Sigmoid colon (tissue), 7 donors: Measurements from ENCODE around the gene CHKA. TPM values are rescaled to one million over a fixed set of nuclear protein-coding genes. Genes with fewer than 3 reads are reported as not detected.
A peak's percentile ranks its signal among the peaks of the same experiment; 100 is the strongest.

Source experiments
- DNase-seq: peaks from one replicate; pipeline ENCODE4 v3.0.0-alpha.2; 2019
- H3K27ac ChIP-seq, 4 donors: fragments of 200-600 bp; sonication (generic); one replicate each; pipeline ENCODE4 v1.5.1; 2016 to 2019; ENCODE audit warnings: mild to moderate bottlenecking in 1 of 4
- H3K27me3 ChIP-seq, 3 donors: fragments of 200-600 bp; sonication (generic); one replicate each; pipeline ENCODE4 v1.5.1; 2019; ENCODE audit warnings: mild to moderate bottlenecking in 1 of 3
- H3K36me3 ChIP-seq, 4 donors: fragments of 200-600 bp; sonication (generic); one replicate each; pipeline ENCODE4 v1.5.1; 2016 to 2019
- H3K4me1 ChIP-seq, 4 donors: fragments of 200-600 bp; sonication (generic); one replicate each; pipeline ENCODE4 v1.5.1; 2017 to 2019
- H3K4me3 ChIP-seq, 4 donors: fragments of 200-600 bp; sonication (generic); one replicate each; pipeline ENCODE4 v1.5.1; 2017 to 2019; ENCODE audit warnings: mild to moderate bottlenecking in 2 of 4, moderate library complexity in 1 of 4
- H3K9me3 ChIP-seq, 4 donors: fragments of 200-600 bp in 3 of 4; sonication (generic) in 3 of 4; one replicate each; pipeline versions ENCODE4 v1.5.1 to v1.6.1; 2013 to 2019
- EP300 ChIP-seq, 4 donors: sonication (generic); formaldehyde crosslinking; IDR thresholded peaks; one replicate each; pipeline ENCODE4 v1.6.1; 2017; ENCODE audit warnings: antibody characterized with exemption in 4 of 4
- POLR2A ChIP-seq, 2 donors: fragments of 450-650 bp; IDR thresholded peaks; one replicate each; pipeline ENCODE4 v1.6.1; 2016; ENCODE audit warnings: antibody characterized with exemption in 2 of 2, mild to moderate bottlenecking in 2 of 2, moderate library complexity in 2 of 2
- POLR2AphosphoS5 ChIP-seq, 4 donors: sonication (generic); formaldehyde crosslinking; IDR thresholded peaks; one replicate each; pipeline ENCODE4 v1.6.1; 2017; ENCODE audit warnings: antibody characterized with exemption in 4 of 4
- WGBS, 2 donors: extraction: QIAGEN DNeasy Blood & Tissue Kit; methylation state at CpG; one replicate each; pipeline ENCODE4 v1.1.7; 2013; 5-methylcytosine and 5-hydroxymethylcytosine counted together
- intact Hi-C: fragments of 100-400 bp; cut with DNase I; formaldehyde crosslinking; loops from one replicate; pipeline ENCODE4 v1.15.1; 2023
- polyA plus RNA-seq, 3 donors: library from polyadenylated mRNA; stranded (reverse); fragments of 200-250 nt; gene quantifications; one replicate each; pipeline ENCODE4 v1.2.3, GENCODE V29; 2013
- small RNA-seq, 3 donors: library from RNA; depleted of rRNA; stranded (forward); fragments of <200 nt; gene quantifications; one replicate each; pipeline ENCODE3, GENCODE V24; 2016
- total RNA-seq, 4 donors: library from RNA; depleted of rRNA; stranded (reverse); fragments of >200 nt; gene quantifications; one replicate each; pipeline ENCODE4 v1.1.0, GENCODE V29; 2016
- TF ChIP-seq, protein P1 (sequence below), 4 experiments: fragments of 450-650 bp in 3 of 4; fragments of 200-600 bp in 1 of 4; IDR thresholded peaks; one replicate each; pipeline ENCODE4 v1.5.1; 2016 to 2019; ENCODE audit warnings: antibody characterized with exemption in 4 of 4, mild to moderate bottlenecking in 3 of 4, moderate library complexity in 2 of 4
- donor health status: healthy with polysubstance abuse.
- donor health status: Bipolar disorder and iron deficiency.
- donor health status: healthy.

CHKA gene
- total and polyA plus RNA-seq, 7 donors, result 16.4 to 41.0 (median 27.0) TPM

- H3K36me3 ChIP-seq, result no peaks in the 10 kb centered on the region
- TF ChIP-seq, protein P1, sequence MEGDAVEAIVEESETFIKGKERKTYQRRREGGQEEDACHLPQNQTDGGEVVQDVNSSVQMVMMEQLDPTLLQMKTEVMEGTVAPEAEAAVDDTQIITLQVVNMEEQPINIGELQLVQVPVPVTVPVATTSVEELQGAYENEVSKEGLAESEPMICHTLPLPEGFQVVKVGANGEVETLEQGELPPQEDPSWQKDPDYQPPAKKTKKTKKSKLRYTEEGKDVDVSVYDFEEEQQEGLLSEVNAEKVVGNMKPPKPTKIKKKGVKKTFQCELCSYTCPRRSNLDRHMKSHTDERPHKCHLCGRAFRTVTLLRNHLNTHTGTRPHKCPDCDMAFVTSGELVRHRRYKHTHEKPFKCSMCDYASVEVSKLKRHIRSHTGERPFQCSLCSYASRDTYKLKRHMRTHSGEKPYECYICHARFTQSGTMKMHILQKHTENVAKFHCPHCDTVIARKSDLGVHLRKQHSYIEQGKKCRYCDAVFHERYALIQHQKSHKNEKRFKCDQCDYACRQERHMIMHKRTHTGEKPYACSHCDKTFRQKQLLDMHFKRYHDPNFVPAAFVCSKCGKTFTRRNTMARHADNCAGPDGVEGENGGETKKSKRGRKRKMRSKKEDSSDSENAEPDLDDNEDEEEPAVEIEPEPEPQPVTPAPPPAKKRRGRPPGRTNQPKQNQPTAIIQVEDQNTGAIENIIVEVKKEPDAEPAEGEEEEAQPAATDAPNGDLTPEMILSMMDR (IDR thresholded peaks at IDR 0.05), result no peak
- no peak for TF ChIP-seq POLR2AphosphoS5 (IDR thresholded peaks at IDR 0.05)
- no peak for TF ChIP-seq EP300 (IDR thresholded peaks at IDR 0.05)
- TF ChIP-seq POLR2A (IDR thresholded peaks at IDR 0.05), result no peak
- H3K4me3 ChIP-seq, result peak overlapping the region; percentile 39 to 81 (median 68)
- peak overlapping the region; percentile 56 to 79 (median 76) for H3K27ac ChIP-seq
- H3K27me3 ChIP-seq, result no peaks in the 10 kb centered on the region
- 8 to 10% methylated on average over 86 of the region's 86 CpGs for WGBS, 2 donors
- intact Hi-C loops, result loop anchor here (10.0 kb wide), 1 partner anchor 202 kb away; no protein-coding TSS in a partner anchor
- H3K9me3 ChIP-seq, result no peaks in the 10 kb centered on the region
- no peak for DNase-seq
- peaks cover 0 to 18% (median 12%) of the 10 kb centered on the region in 4 donors for H3K4me1 ChIP-seq
These were observed 118.0 kb downstream of the CHKA start for GRCh38 chr11:68002938-68003845.

Small RNA genes lying within 50 kb of the gene (small RNA-seq; reads per million reads assigned to genes)
- 0 reads per million in 3 donors for gene MIR6753

Other genes starting within 250 kb of the CHKA start
- gene UNC93B1, start 117.3 kb downstream of the CHKA start, total RNA-seq, result 10 to 100 TPM; 24.7 to 27.6 (median 25.6) TPM
- 10 to 100 TPM; 11.4 to 52.7 (median 11.6) TPM for gene UNC93B1, start 117.3 kb downstream of the CHKA start, polyA plus RNA-seq
- gene ALDH3B1, start 111.1 kb downstream of the CHKA start, total RNA-seq, result 10 to 100 TPM in 3 of 4 donors, 1 to 10 TPM in 1; 9.4 to 14.7 (median 11.7) TPM
- 10 to 100 TPM in 1 of 3 donors, 1 to 10 TPM in 2; 6.2 to 11.0 (median 7.8) TPM for gene ALDH3B1, start 111.1 kb downstream of the CHKA start, polyA plus RNA-seq
- 100 to 1,000 TPM; 174 to 255 (median 212) TPM for gene NDUFS8, start 90.7 kb downstream of the CHKA start, total RNA-seq
- 100 to 1,000 TPM; 149 to 168 (median 164) TPM for gene NDUFS8, start 90.7 kb downstream of the CHKA start, polyA plus RNA-seq
- 100 to 1,000 TPM in 1 of 4 donors, 10 to 100 TPM in 3; 69.9 to 147 (median 81.9) TPM for gene TCIRG1, start 82.4 kb downstream of the CHKA start, total RNA-seq
- 100 to 1,000 TPM in 1 of 3 donors, 10 to 100 TPM in 2; 15.0 to 276 (median 23.6) TPM for gene TCIRG1, start 82.4 kb downstream of the CHKA start, polyA plus RNA-seq
- gene KMT5B, start 91.9 kb upstream of the CHKA start, total RNA-seq, result 10 to 100 TPM; 38.7 to 45.7 (median 39.1) TPM
- gene KMT5B, start 91.9 kb upstream of the CHKA start, polyA plus RNA-seq, result 10 to 100 TPM; 20.8 to 21.4 (median 21.0) TPM
- gene C11orf24, start 150.6 kb upstream of the CHKA start, total RNA-seq, result 10 to 100 TPM; 13.7 to 25.4 (median 21.9) TPM
- 10 to 100 TPM; 37.8 to 70.3 (median 40.6) TPM for gene C11orf24, start 150.6 kb upstream of the CHKA start, polyA plus RNA-seq
- gene LRP5, start 191.2 kb upstream of the CHKA start, total RNA-seq, result 10 to 100 TPM; 18.3 to 43.8 (median 29.2) TPM
- 10 to 100 TPM; 18.0 to 63.1 (median 20.4) TPM for gene LRP5, start 191.2 kb upstream of the CHKA start, polyA plus RNA-seq